PC-3 (cell line): Measurements from ENCODE around the gene RIN1. TPM values are rescaled to one million over a fixed set of nuclear protein-coding genes. Genes with fewer than 3 reads are reported as not detected.
"Not testable (repeated sequence)": the region's sequence is repeated elsewhere in the genome, so short reads cannot be mapped to it uniquely, and the experiment has no call there.

Experiments used
- ATAC-seq: fragments of 200-7000 bp; cut with Tn5 transposase; 2 replicates; pipeline ENCODE4 v1.9.1; 2020; ENCODE audit warnings: mild to moderate bottlenecking, moderate library complexity
- Bru-seq: library from RNA; stranded (reverse); fragments of 400-500 nt; gene quantifications from one replicate; lab custom pipeline; 2021; lab: Mats Ljungman, UMichigan
- BruChase-seq, 2 experiments: library from RNA; stranded (reverse); fragments of 400-500 nt; gene quantifications; one replicate each; lab custom pipeline; 2021; lab: Mats Ljungman, UMichigan
- BruUV-seq: library from RNA; stranded (reverse); fragments of 400-500 nt; replicated peaks from 2 replicates; lab custom pipeline; 2021; lab: Mats Ljungman, UMichigan
- CTCF ChIA-PET: fragments of 300-600 bp; sonication (Branson Sonifier 250); formaldehyde crosslinking; loops from one replicate; lab custom pipeline; 2022; ENCODE audit warnings: antibody characterized with exemption; lab: Charles Lee
- POLR2A ChIA-PET: fragments of 300-600 bp; sonication (Branson Sonifier 250); formaldehyde crosslinking; loops from one replicate; lab custom pipeline; 2022; ENCODE audit warnings: antibody characterized with exemption; ENCODE audit not compliant: unreplicated experiment; lab: Charles Lee
- DNase-seq: peaks from one replicate; pipeline ENCODE4 v3.0.0-alpha.2; 2015
- H2AFZ ChIP-seq: fragments of 300-600 bp; sonication (generic); 2 replicates; pipeline ENCODE4 v1.6.0; 2016; ENCODE audit warnings: antibody characterized with exemption, low read length
- H3F3A ChIP-seq: fragments of 300-600 bp; sonication (generic); one replicate; pipeline ENCODE4 v1.6.0; 2017; ENCODE audit warnings: antibody characterized with exemption, low read length, control low read depth, mild to moderate bottlenecking; ENCODE audit not compliant: unreplicated experiment
- H3K27ac ChIP-seq: fragments of 300-600 bp; sonication (generic); 2 replicates; pipeline ENCODE4 v1.5.1; 2016; ENCODE audit warnings: mild to moderate bottlenecking, low read length
- H3K27me3 ChIP-seq: fragments of 300-600 bp; sonication (generic); 2 replicates; pipeline ENCODE4 v1.6.1; 2016; ENCODE audit warnings: low read length, mixed read lengths
- H3K36me3 ChIP-seq: fragments of 300-600 bp; sonication (generic); 2 replicates; pipeline ENCODE4 v1.6.1; 2016; ENCODE audit warnings: low read depth, mixed run types, low read length, mixed read lengths
- H3K4me1 ChIP-seq: fragments of 300-600 bp; sonication (generic); 2 replicates; pipeline ENCODE4 v1.5.1; 2016; ENCODE audit warnings: low read length; ENCODE audit not compliant: insufficient read depth
- H3K4me2 ChIP-seq: fragments of 300-600 bp; sonication (generic); 2 replicates; pipeline ENCODE4 v1.6.0; 2016; ENCODE audit warnings: low read length
- H3K4me3 ChIP-seq: fragments of 300-600 bp; sonication (generic); 2 replicates; pipeline ENCODE4 v1.5.1; 2016; ENCODE audit warnings: mild to moderate bottlenecking, low read length, mixed read lengths
- H3K79me2 ChIP-seq: fragments of 300-600 bp; sonication (generic); 2 replicates; pipeline ENCODE4 v1.6.1; 2017; ENCODE audit warnings: low read length, mixed read lengths
- H3K9ac ChIP-seq: fragments of 300-600 bp; sonication (generic); 2 replicates; pipeline ENCODE4 v1.6.0; 2016; ENCODE audit warnings: mild to moderate bottlenecking, low read length
- H3K9me2 ChIP-seq: fragments of 300-600 bp; sonication (generic); replicated peaks from 2 replicates; pipeline ENCODE4 v1.6.1; 2016; ENCODE audit warnings: mixed run types, low read length, mixed read lengths
- H3K9me3 ChIP-seq: fragments of 300-600 bp; sonication (generic); 2 replicates; pipeline ENCODE4 v1.6.1; 2016; ENCODE audit warnings: low read length, mixed read lengths
- H4K20me1 ChIP-seq: fragments of 300-600 bp; sonication (generic); 2 replicates; pipeline ENCODE4 v1.6.1; 2016; ENCODE audit warnings: low read length, mixed read lengths
- CTCF ChIP-seq: fragments of 300-600 bp; sonication (generic); conservative IDR thresholded peaks from 2 replicates; pipeline ENCODE4 v1.5.1; 2017; ENCODE audit warnings: antibody characterized with exemption, low read depth, mild to moderate bottlenecking, low read length
- EZH2 ChIP-seq: fragments of 300-600 bp; sonication (generic); IDR thresholded peaks from one replicate; pipeline ENCODE4 v1.6.1; 2017; ENCODE audit warnings: antibody characterized with exemption, mild to moderate bottlenecking, low read length; ENCODE audit not compliant: unreplicated experiment
- EZH2phosphoT487 ChIP-seq: fragments of 300-600 bp; sonication (generic); IDR thresholded peaks from 2 replicates; pipeline ENCODE4 v1.6.1; 2018; ENCODE audit warnings: mild to moderate bottlenecking, antibody characterized with exemption, low read length, borderline replicate concordance
- intact Hi-C: fragments of 100-400 bp; cut with micrococcal nuclease; formaldehyde crosslinking; loops from 2 replicates; pipeline ENCODE4 v1.9.0; 2023
- long read RNA-seq: library from polyadenylated mRNA; unstranded; transcript quantifications from one replicate; pipeline ENCODE4 v2.0.0, GENCODE V29; 2021; ENCODE audit not compliant: unreplicated experiment
- total RNA-seq: library from RNA; depleted of rRNA; stranded (reverse); fragments of >200 nt; gene quantifications from 2 replicates; pipeline ENCODE4 v1.2.3, GENCODE V29; 2014; rRNA removed

The RIN1 gene
- total RNA-seq = 41.2 and 71.8 TPM in 2 replicates
- Bru-seq, nascent RNA = percentile 66 among the genes with signal in this experiment
- percentile 77 among the genes with signal in this experiment for BruChase-seq, experiment 1, labeled RNA remaining after a 6-hour chase
- BruChase-seq, experiment 2, labeled RNA remaining after a 2-hour chase = percentile 73 among the genes with signal in this experiment
- long read RNA-seq, transcript RIN1-201 (10 exons, 2,693 nt) = major isoform, 16 of 61 reads
- long read RNA-seq, partial matches to known transcripts = 23 of 61 reads
- long read RNA-seq, other reads (novel, unspliced or antisense) = 19 of 61 reads

- Histone ChIP-seq H3K9me3 (no peaks in the 10 kb centered on the region), H3K27ac (peak within 1 kb of the TSS; percentile 96), H3K4me3 (peak within 1 kb of the TSS; percentile 81), H3K27me3 (no peaks in the 10 kb centered on the region), H3K36me3 (peaks cover 31% of the 10 kb centered on the region; the same call in 1 of the 2 replicates), H4K20me1 (no peaks in the 10 kb centered on the region), H3K4me2 (peak within 1 kb of the TSS; percentile 96), H3K79me2 (peaks cover 17% of the 10 kb centered on the region), H3K4me1 (peaks cover 31% of the 10 kb centered on the region), H3K9ac (peak within 1 kb of the TSS; percentile 96), H2AFZ (0 out of 2 replicates have a peak within 1 kb of the TSS, but pooled peaks have one; percentile 14), H3F3A (peaks cover 7% of the 10 kb centered on the region), H3K9me2 (no peaks in the 10 kb centered on the region)
- peak; percentile 95 for DNase-seq
- ATAC-seq = peak; percentile 80
- peak; percentile 44 for TF ChIP-seq CTCF
- TF ChIP-seq EZH2phosphoT487 = peak; percentile 96
- no peak for TF ChIP-seq EZH2
- intact Hi-C loops = no loop called here
- POLR2A ChIA-PET = interaction anchor here (0.6 to 1.9 kb wide), 3 partner anchors 24 to 985 kb away, joined by 3 to 16 read pairs (median 11); partner anchors contain the start of gene YIF1A
- CTCF ChIA-PET = interaction anchor here (0.6 to 2.6 kb wide), 6 partner anchors 9 to 78 kb away, joined by 3 to 21 read pairs (median 4); partner anchors contain the start of genes BRMS1 and YIF1A
- no TSS peak for BruUV-seq
Observed at GRCh38 chr11:66336234-66337102, at the start of gene RIN1. RIN1 (minus strand) TSS chr11:66336434; CDS start chr11:66336402, 32 bp downstream.

- DNase-seq, H3K9me3 ChIP-seq, H3K4me3 ChIP-seq, H3K36me3 ChIP-seq, H4K20me1 ChIP-seq, intact Hi-C loops, CTCF ChIA-PET, POLR2A ChIA-PET, BruUV-seq, H2AFZ ChIP-seq, H3K79me2 ChIP-seq, H3K9me2 ChIP-seq, H3K9ac ChIP-seq, H3K4me2 ChIP-seq, H3K27me3 ChIP-seq, H3K27ac ChIP-seq, ATAC-seq, H3K4me1 ChIP-seq, H3F3A ChIP-seq: not testable (repeated sequence)
Observed at GRCh38 chr11:66384316-66384715, 48.1 kb upstream of the RIN1 start.

GRCh38 chr11:66380264-66380663, 44.0 kb upstream of the RIN1 start:
- H3K36me3 ChIP-seq, intact Hi-C loops, H3K9ac ChIP-seq, H3K9me3 ChIP-seq, ATAC-seq, H3K4me2 ChIP-seq, H3K4me3 ChIP-seq, CTCF ChIA-PET, H3K27me3 ChIP-seq, POLR2A ChIA-PET, H3K9me2 ChIP-seq, H3K4me1 ChIP-seq, DNase-seq, H4K20me1 ChIP-seq, H3F3A ChIP-seq, H3K79me2 ChIP-seq, H2AFZ ChIP-seq, H3K27ac ChIP-seq, BruUV-seq: not testable (repeated sequence)

- ChIA-PET POLR2A (interaction anchor here (0.6 kb wide), 1 partner anchor 85 kb away, joined by 8 read pairs; the partner anchor contains the start of gene YIF1A), CTCF (interaction anchor here (0.7 kb wide), 1 partner anchor 12 kb away, joined by 5 read pairs; no protein-coding TSS in a partner anchor)
- not testable (repeated sequence) for H3K27me3 ChIP-seq, H4K20me1 ChIP-seq, H3F3A ChIP-seq, DNase-seq, H3K27ac ChIP-seq, H3K36me3 ChIP-seq, ATAC-seq, H3K9me3 ChIP-seq, H2AFZ ChIP-seq, H3K4me3 ChIP-seq, H3K9ac ChIP-seq, H3K9me2 ChIP-seq, BruUV-seq
- H3K4me1 ChIP-seq = peaks cover 25% of the 10 kb centered on the region
- H3K79me2 ChIP-seq = peaks cover 25% of the 10 kb centered on the region
- intact Hi-C loops = loop anchor here (2.0 kb wide), 1 partner anchor 13 kb away; no protein-coding TSS in a partner anchor
- peak overlapping the region; percentile 1; the same call in 1 of the 2 replicates for H3K4me2 ChIP-seq
Observed at GRCh38 chr11:66373690-66374287, 37.6 kb upstream of the RIN1 start.
